Forelimb muscle (tissue), 1 donor: ENCODE measurements around the gene SPECC1L. TPM values are rescaled to one million over a fixed set of nuclear protein-coding genes. Genes with fewer than 3 reads are reported as not detected.

Source experiments
- DNase-seq: peaks from one replicate; pipeline ENCODE4 v3.0.0-alpha.2; 2013; ENCODE audit warnings: low read depth
- polyA plus RNA-seq: library from polyadenylated mRNA; unstranded; fragments of 120-200 nt; gene quantifications from one replicate; pipeline ENCODE4 v1.2.1, GENCODE V29; 2013; ENCODE audit not compliant: insufficient read length

SPECC1L gene
- polyA plus RNA-seq, 1 donor = 25.1 TPM

DNA sequence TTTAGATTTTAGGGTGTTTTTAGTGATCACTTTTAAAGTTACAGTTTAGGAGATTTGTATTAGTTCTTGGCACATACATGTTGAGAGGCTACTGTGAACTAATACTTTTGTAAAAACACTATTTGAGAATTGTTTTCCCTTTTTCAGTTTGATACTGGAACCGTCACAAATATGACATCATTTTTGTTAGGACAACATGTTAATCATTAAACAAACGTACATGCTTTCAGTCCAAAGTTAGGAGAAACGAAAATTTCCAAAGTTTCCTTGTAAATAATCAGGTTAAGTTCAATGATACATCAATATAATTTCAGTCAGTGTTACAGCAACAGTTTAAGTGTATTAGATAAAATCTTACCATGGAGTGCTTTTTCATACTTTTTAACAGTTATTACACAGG, 53.1 kb downstream of the SPECC1L start:
- DNase-seq = no peak

DNA sequence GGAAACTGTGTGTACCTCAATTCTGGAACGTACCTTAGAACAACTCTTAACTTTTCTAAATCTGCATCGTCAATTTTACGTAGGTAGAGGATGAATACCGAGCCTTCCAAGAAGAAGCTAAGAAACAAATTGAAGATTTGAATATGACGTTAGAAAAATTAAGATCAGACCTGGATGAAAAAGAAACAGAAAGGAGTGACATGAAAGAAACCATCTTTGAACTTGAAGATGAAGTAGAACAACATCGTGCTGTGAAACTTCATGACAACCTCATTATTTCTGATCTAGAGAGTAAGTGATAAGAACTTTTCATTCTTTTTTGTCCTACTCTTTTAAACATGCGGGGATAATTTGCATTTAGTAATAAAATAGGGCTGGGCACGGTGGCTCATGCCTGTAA, 53.5 kb downstream of the SPECC1L start:
- DNase-seq = no peak

DNA sequence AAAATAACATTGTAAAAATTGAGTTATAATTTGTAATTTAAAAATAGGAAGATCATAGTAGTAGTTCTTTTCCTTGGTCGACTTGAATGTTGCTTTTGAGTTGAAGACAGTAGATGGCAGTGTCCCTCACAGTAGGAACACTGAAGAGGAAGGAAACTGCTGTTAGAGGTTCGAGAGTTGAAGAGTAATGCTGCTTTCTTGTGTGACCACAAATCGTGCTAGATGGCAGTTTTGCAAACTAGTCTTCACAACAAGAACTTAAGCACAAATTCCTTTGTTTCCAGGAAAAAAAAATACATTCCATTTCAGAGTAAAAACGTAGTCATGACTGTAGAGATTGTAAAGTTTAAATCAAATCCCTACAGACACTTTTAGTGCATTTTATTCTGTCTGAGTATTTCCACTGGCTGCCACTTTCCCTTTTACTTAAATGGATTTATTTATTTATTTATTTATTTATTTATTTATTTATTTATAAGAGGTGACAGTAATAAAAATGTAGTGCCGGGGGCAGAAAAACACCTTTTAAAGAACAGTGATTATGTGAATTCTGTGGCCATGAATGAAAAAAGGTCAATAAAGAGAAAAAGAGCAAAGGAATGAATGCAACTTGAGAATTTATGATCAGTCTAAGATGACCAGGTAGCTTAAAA, 54.6 kb downstream of the SPECC1L start:
- DNase-seq = peak; percentile 72

DNA sequence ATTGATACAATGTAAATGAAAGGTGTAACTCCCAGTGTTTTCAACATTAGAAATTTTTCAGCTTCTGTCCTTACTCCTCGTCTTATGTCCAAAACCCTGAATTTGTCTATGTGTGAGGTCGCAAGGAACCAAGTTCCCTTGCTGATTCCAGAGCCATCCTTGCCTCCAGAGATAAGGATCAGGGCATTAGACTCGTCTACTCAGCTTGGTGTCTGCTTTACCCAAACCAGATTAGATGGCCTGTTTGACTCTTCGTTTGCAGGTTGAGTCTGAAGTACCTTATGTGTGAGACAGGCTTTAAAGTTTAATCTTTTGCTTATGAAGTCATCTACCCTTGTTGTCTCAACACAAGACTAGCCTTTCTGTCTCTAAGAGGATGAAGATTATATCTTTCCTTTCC, 55.6 kb downstream of the SPECC1L start:
- no peak for DNase-seq

DNA sequence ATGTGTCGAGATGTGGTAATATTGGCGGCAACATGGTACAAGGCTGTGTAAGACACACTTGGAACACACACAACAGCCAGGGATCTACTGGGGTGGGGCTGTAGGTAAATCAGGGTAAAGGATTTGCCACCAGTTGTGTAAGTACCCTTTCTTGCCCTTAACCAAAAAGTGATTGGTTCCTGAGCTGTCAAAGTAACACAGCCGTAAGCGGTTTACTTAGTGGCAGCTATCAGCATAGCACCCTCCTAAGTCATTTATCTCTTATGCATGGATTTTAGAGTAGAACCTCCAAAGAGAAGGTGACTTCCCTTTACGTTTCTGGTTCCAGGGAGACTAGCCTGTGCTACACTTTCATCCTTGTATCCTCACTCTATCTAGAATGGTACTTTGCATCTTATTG, 57.2 kb downstream of the SPECC1L start:
- no peak for DNase-seq

DNA sequence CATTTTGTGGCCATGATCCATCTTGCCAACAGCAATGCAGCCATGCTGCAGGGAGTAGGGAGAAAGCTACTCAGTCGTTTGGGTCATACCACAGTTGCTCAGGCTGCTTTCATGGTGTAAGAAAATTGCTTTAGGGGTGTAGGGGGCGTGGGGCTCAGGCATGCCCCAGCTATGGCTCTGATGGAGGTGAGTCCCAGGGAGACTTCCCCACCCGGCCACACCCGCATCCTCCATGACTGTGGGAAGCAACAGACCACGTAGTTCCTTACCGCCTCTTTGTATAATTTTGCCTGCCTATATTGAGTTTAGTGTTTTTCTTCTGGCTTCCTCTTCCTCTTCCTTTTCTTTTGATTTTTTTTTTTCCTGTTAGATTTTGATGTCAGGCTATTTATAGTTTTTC, 58.8 kb downstream of the SPECC1L start:
- DNase-seq = no peak

DNA sequence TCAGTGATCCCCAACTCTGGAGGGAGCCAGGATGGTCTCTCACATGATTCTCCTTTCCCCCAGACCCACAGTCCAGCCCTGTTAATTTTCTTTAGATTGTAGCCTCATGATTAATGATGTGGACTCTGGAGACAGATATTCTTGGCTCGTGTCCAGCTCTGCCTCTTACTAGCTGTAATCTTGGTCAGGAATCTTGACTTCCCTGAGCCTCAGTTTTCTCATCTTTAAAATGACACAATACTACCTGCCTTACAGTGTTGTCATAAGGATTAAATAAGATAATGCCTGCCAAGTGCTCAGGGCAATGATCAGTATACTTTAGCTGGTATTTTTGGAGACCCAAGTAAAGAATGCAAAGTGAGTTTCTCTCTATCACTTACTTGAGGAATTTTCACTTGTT, 60.0 kb downstream of the SPECC1L start:
- DNase-seq = no peak

DNA sequence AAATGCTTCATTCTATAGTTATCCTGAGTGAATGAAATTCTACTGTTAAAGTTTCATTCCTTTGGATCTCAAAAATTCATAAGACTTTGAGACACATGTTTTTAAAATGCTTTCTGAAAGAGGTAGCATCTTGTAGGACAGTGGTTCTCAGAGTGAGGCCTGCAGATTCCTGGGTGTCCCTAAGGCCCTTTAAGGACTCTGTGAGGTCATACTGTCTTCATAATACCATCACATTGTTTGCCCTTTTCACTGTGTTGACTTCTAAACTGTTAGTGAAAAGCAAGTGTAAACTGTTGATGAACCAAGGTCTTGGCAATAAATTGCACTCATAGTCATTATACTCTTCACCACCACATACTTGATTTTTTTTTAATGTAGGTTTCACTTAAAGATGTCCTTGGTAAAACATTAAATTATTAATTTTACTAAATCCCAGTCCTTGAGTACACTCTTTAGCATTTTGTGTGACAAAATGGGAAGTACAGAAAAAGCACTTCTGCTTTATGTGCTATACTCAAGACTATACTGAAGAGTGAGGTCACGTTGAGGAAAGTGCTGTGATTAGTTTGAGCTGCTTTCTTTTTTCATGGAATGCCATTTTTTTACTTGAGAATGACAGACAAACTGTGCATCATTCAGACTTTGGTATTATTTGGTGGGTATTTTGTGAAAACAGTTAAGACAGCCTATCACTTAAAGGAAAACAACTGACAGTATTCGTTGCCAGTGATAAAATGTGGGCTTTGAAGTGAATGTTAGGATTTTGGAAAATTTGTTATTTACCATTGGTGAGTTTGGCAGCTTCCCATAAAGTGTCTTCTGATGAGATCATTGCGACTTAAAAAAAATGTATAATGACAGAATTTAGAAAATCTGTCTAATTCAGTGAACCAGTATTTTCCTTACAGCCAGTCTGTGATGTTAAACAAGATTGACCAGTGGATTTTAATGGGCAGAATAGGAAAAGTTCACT, 61.1 kb downstream of the SPECC1L start:
- peak; percentile 8 for DNase-seq

DNA sequence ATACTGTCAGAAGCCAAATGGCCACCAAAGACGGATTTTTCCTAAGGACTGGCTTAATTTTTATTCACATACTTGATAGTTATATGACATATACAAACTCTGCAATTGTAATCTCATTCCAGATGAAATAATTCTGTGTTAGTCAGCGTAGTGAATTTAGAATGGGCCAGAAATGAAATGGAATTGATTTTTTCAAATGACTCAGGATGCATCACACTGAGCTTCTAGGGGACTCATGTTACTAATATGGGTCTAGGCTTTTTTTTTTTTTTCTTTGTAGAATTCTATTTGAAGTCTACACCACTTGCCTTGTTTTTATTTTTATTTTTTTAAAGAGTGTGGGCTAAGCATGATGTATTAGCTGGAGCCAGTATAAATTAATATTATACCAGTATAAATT, 62.7 kb downstream of the SPECC1L start:
- no peak for DNase-seq

DNA sequence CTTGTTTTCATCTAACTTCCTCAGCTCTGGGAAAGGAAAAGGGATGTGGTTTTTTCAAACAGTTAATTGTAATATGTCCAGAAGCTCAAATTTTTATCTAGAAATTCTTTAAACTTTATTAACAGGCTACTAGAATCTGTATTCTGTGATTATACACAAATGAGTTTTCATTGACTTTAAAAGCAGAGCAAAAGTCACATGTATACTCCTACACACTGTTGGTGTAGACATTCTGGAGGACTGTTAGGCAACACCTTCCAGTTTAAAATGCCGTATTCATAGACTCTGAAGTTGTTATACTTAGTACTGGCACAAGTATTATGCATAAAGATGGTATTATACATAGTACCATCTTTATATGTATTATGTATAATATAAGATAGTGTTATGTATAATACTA, 64.9 kb downstream of the SPECC1L start:
- DNase-seq = no peak

DNA sequence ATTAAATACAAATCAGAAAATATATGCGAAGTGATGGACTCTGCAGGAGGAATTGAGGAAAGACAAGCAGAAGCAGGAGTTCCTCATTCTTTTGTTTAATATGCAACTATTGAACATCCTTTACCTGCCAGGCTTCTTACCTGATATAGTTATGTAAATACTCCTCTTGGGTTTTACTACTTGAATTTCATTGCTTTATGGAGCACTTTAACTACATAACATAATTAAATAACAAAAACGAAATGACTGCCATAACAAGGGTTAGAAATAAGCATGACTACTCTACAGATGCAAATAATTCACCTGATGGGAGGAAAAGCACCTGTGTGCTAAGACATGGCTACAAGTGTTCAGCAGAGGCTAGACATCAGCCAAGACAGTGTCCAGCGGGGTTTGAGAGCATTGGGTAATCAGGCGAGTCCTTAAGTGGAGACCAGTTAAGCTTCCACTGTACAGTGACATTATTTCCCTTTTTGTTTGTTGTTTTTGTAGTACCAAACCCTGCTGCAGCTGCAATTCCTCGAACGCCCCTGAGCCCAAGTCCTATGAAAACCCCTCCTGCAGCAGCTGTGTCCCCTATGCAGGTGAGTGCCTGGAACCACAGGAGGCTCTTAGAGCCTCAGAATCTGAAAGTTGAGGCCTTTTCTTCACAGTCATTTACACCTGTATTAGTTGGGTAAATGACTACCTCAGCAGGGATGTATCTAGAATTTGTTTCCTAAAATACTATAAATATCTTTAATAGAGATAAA, 67.4 kb downstream of the SPECC1L start:
- DNase-seq = no peak

DNA sequence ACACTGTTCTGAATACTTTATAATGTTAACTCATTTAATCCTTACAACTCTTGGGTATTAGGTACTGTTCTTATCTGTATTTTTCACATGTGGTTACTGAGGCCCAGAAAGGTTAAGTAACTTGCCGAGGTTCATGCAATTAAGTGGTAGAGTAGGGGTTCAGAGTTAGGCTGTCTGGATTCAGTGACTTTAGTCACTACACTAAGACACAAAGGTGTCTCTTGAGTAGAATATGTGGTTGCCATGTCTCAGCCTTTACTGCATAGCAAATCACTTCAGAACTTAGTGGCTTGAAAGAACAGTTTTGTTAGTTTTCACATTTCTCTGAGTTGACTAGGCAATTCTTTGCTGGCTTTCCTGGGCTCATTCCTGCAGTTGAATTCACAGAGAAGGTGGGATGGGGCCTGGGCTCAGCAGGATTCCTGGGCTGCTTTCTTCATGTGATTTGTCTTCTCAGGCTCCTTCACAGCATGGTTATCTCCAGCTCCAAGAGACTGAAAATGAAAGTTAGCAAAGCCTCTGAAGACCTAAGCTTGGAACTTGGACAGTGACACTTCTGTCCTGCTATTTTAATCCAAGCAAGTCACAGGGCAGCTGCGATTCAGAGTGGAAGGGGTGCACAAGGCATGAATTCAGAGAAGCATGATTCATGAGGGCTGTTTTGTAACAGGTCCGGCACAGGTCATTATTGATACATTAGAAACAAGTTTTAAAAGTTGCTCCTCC, 68.3 kb downstream of the SPECC1L start:
- DNase-seq = no peak

DNA sequence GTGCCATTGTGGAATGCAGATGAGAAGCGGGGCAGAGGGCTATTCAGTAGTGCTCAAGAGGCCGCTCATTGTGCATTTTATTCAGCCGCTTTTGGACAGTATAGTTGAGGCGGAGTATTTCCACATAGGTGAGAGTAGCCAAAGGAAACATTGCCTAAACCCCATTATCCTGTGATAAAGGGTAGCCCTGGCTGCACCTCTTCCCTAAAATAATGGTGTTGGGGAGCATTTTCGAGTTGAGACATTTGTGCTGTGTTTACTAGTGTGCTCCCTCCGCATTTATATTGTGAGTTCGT, 68.8 kb downstream of the SPECC1L start:
- DNase-seq = no peak

DNA sequence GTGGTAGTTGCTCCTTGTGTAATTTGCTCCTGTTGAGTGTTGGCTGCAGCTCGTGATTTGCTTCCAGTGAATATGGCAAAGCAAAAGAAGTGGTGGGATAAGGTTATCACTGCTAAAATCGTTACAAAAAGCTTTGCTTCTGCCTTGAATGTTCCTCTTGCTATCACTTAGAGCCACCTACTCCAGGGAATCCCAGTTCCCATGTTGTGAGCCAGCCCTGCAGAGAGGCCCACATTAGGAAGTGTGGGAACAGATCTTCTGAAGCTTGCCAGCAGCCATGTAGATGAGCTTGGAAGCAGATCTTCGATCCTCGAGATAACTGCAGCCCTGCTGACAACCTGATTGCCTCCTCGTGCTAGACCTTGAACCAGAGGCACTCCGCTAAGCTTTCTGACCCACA, 71.0 kb downstream of the SPECC1L start:
- no peak for DNase-seq

DNA sequence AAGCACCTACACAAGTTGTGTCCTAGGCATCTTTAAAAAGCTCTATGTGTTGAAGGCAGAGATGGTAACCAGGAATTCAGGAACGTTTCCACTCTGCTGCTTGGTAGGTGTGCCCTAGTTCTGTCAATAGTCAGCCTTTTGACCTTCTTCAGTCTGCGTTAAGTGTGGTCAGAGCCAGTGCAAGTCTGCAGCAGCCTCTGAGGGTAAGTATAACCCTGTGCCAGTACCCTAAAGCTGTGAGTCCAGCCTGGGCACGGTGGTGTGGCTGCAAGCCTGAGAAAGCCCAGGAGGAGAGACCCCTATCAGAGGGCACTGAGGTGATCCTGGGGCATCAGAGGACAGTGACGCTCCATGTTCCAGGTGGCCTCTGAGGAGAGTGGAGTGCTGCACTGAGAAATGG, 80.0 kb downstream of the SPECC1L start:
- no peak for DNase-seq

DNA sequence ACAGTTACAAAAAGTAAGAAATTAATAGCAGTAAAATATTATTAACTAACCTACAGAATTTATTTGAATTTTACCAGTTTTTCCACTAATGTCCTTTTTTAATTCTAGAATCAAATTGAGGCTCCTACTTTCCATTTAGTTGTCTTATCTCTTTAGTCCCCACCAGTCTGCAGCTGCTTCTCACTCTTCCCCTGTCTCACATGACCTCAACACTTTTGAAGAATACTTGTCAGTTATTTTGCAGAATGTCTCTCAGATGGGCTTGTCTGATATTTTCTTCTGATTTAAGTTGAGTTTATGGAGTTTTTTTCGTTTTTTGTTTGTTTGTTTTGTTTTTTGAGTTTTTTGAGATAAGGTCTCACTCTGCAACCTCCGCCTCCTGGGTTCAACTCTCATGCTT, 82.5 kb downstream of the SPECC1L start:
- DNase-seq = no peak

DNA sequence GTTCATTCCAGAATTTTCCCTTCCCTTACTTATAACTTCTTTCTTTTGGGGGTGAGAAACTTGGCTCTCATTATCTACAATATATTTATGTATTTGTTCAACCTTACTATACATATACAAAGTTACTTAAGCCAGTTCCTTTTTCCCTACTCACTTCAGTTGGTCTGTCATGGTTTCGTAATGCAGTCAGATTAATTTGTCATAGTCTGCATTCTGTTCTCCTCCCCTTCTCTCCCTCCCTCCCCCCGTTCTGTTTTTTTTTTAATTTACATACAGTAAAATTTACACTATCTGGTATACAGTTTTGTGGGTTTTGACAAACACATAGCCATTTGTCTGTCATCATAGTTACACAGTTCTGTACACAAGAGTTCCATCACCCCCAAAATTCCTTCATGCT, 84.9 kb downstream of the SPECC1L start:
- DNase-seq = no peak

DNA sequence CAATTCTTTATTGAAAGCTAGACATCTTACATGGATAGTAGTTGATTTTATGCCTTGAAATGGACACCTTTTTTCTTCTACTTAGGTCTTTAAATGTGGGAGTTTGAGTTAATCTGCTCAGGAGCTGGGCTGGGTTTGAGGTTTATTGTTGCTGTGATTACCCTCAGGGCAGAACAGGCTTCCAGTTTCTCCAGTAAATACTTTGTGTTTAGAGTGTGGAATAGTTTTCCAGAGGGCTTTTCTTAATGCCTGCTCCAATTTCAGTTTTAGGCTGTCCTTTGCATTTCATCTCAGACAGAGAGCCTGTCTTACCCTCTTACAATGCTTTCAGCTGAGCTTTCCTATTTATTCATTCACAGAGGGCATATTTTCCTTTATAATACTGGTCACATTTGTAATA, 86.9 kb downstream of the SPECC1L start:
- no peak for DNase-seq

DNA sequence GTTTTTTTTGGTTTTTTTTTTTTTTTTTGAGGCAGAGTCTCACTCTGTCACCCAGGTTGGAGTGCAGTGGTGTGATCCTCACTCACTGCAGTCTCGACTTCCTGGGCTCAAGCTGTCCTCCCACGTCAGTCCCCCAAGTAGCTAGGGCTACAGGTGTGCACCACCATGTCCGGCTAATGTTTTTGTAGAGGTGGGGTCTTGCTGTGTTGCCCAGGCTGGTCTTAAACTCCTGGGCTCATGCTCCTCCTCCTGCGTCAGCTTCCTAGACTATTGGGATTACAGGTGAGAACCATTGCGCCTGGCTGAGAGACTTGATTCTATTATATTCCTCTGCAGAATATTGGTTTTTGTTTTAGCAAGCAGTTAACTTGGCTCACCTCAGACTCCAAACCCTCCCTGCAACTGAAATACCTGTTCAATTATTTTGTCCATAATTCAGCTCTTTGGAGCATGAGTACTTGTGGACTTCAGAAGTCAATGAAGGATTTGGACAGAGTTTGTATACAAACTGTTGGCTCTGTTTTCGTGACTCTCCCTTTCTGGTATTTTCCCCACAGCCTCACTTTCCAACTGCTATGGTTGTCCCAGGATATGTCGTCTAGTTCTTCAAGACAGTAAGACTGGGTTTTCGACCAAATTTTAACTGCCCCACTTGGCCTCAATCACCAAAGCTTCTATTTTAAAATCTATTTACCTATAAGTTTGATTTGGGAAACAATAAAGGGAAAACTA, 87.6 kb downstream of the SPECC1L start:
- no peak for DNase-seq

DNA sequence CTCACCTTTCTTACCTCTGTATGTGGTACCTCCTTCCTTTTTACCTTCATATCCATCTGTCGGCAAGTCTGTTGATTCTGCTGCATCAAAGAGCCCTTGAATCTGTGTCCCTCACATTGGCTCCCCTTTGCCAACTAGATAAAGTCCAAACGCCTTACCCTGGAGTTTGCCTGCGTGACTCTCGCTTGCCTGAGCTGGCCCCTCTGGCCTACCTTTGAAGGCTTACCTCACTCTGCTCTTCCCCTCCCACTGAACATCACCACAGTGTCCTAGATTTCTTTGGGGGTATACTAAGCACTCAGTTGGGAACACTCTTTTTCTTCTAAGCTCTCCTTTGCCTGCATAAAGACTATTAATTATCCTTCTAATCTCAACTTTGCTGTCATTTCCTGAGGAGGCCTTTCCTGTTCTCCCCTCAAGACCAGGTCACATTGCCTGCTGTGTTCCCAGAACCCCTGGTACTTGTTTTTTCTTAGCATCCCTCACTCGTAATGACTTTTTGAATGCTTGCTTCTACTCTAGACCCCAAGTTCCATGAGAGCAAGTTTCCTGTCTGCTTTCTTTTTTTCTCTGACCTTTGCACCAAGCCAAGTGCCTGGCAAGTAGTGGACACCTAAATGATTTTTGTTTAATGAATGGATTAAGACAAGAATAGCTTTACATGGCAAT, 89.0 kb downstream of the SPECC1L start:
- no peak for DNase-seq
